Measurements from ENCODE around the gene UTP11. TPM values are rescaled to one million over a fixed set of nuclear protein-coding genes. Genes with fewer than 3 reads are reported as not detected.

The UTP11 gene
- total RNA-seq, 1 experiment from 2014 or later: 26.1 TPM

- no peak for DNase-seq (ENCODE audit: low spot score)
Measured at GRCh38 chr1:38003261-38004250, 9.0 kb upstream of the UTP11 start.

GRCh38 chr1:38004284-38005108, 8.0 kb upstream of the UTP11 start:
- peak; percentile 27 for DNase-seq (ENCODE audit: low spot score)

- no peak for DNase-seq (ENCODE audit: low spot score)
Measured at GRCh38 chr1:38005195-38006007, 7.1 kb upstream of the UTP11 start, which contains the start of gene FHL3. FHL3 (minus strand) TSS chr1:38005514; CDS start chr1:37999412, 6,102 bp downstream.

GRCh38 chr1:38006008-38006828, 6.3 kb upstream of the UTP11 start:
- no peak for DNase-seq (ENCODE audit: low spot score)

GRCh38 chr1:38009088-38009840, 3.3 kb upstream of the UTP11 start:
- no peak for DNase-seq (ENCODE audit: low spot score)

GRCh38 chr1:38009841-38010180, 2.7 kb upstream of the UTP11 start:
- DNase-seq (ENCODE audit: low spot score): no peak

GRCh38 chr1:38013227-38013622, 691 bp downstream of the UTP11 start:
- DNase-seq (ENCODE audit: low spot score): peak; percentile 22

- no peak for DNase-seq (ENCODE audit: low spot score)
Measured at GRCh38 chr1:38014171-38014570, 1.6 kb downstream of the UTP11 start.

GRCh38 chr1:38014724-38015424, 2.3 kb downstream of the UTP11 start:
- DNase-seq (ENCODE audit: low spot score): no peak

- DNase-seq (ENCODE audit: low spot score): no peak
Measured at GRCh38 chr1:38015978-38016725, 3.6 kb downstream of the UTP11 start.

GRCh38 chr1:38018864-38019343, 6.4 kb downstream of the UTP11 start:
- DNase-seq (ENCODE audit: low spot score): peak; percentile 50

- DNase-seq (ENCODE audit: low spot score): no peak
Measured at GRCh38 chr1:38020396-38020795, 7.9 kb downstream of the UTP11 start.

- DNase-seq (ENCODE audit: low spot score): no peak
Measured at GRCh38 chr1:38021969-38022368, 9.4 kb downstream of the UTP11 start.

GRCh38 chr1:38022810-38023209, 10.3 kb downstream of the UTP11 start:
- DNase-seq (ENCODE audit: low spot score): no peak

- DNase-seq (ENCODE audit: low spot score): no peak
Measured at GRCh38 chr1:38025233-38025632, 12.7 kb downstream of the UTP11 start.

GRCh38 chr1:38025664-38026063, 13.1 kb downstream of the UTP11 start:
- no peak for DNase-seq (ENCODE audit: low spot score)

GRCh38 chr1:38026592-38027200, 14.2 kb downstream of the UTP11 start:
- peak; percentile 87 for DNase-seq (ENCODE audit: low spot score)

Measured in HT-29 (cell line).